IPS-NIHi11 (cell line): Measurements from ENCODE around the gene EML6.

Source experiments
- DNase-seq: peaks from one replicate; pipeline ENCODE4 v3.0.0; 2012; ENCODE audit warnings: mixed read lengths, low spot score

The EML6 gene

GRCh38 chr2:54912893-54913292, 189.4 kb downstream of the EML6 start:
- no peak for DNase-seq

DNA sequence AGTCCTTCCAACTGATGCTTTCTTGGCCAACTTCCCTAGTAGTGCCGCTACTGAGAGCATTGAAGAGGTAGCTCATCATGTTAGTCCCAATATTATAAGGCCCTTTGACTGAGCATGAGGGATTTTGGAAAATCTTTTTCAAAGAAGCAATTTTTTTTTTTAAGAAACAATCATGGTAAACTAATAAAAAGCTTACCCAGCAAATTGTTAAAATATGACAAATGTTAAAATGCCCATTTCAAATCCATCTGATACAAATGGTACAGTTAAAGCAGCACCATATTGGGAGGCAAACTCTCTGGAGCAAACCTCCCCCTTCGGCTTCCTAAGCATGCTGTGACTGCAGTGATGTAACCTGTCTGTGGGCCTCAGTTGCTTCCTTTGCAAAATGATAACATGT, 191.2 kb downstream of the EML6 start:
- DNase-seq, result no peak

GRCh38 chr2:54915101-54915500, 191.6 kb downstream of the EML6 start:
- DNase-seq, result no peak

GRCh38 chr2:54916637-54917036, 193.2 kb downstream of the EML6 start:
- no peak for DNase-seq

GRCh38 chr2:54918647-54919280, 195.3 kb downstream of the EML6 start:
- DNase-seq, result no peak

DNA sequence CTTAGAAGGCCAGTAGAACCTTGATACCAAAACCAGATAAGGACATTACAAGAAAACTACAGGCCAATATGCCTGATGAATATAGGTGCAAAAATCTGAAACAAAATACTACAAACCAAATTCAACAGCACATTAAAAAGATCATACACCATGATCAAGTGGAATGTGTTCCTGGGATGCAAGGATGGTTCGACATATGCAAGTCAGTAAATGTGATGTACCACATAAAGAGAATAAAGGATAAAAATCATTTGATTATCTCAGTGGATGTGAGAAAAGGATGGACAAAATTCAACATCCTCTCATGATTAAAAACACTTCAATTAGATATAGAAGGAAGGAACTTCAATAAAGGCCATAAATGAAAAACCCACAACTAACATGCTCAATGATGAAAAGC, 197.2 kb downstream of the EML6 start:
- no peak for DNase-seq

- no peak for DNase-seq
Observed at GRCh38 chr2:54924121-54924520, 200.7 kb downstream of the EML6 start.

GRCh38 chr2:54925022-54925421, 201.6 kb downstream of the EML6 start:
- no peak for DNase-seq

DNA sequence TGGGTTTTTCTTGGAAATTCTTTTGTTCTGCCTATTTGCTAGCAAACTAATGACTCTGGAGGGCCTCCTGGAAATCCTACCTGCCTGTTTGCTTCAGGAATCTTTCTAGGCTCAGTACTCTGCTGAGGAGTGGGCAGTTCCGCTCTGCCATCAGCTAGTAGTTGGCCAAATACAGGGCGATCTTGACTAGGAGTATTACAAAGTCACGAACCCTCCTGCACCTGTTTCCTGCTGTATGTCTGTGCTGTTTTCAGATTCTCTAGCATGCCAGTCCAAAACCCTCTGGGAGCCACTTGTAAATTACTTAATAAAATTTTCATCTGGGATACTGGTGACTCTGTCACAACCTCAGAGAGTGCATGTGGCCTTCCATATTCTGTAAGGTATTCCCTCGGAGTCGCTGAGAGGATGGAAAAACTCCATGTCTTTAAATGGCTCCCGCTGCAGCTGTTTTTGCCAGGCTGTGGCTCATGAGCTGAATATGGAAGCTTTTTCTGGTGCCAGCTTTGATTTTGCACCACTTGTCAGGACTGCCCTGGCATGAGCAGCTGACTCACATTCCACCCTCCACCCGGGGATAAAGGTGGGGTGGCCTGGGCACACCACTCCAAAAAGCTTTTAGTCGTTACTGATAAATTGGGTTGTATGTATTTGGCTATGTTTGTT, 203.8 kb downstream of the EML6 start:
- DNase-seq, result no peak

GRCh38 chr2:54927751-54928615, 204.5 kb downstream of the EML6 start:
- DNase-seq, result no peak

GRCh38 chr2:54928719-54929118, 205.3 kb downstream of the EML6 start:
- no peak for DNase-seq

DNA sequence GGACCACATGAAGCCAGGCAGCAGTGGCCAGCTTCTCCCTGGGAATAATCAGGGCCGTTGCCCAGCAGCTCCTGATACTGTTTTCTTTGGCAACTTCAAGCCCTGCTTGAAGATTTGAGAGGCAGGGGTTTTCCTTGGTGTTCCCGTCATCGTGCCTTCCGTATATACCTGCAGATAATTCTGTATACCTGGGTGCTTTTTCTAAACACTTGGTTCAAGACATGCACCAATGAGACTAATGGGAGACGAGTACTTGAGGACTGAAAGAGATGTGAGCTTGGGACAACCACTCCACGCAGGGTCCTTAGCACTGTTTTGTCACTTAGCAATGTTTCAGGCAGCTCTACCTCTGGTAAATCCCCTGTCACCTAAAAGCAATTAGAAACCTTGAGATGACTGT, 208.0 kb downstream of the EML6 start:
- DNase-seq, result no peak

DNA sequence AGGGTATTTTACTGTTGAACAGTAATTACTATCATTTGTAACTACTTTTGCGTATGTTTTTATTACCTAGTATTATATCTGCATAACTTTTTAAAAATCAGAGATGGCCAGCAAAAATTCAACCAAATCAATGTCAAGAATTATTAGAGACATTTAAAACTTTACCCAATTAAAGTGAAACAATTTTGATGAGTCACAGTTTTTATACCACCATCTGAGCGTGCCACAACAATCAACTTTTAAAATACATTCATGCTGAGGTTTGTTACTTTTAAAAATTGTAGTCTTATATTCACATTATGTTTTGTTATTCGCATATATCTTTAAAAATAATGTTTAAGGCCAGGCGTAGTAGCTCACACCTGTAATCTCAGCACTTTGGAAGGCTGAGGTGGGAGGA, 211.9 kb downstream of the EML6 start:
- DNase-seq, result no peak

DNA sequence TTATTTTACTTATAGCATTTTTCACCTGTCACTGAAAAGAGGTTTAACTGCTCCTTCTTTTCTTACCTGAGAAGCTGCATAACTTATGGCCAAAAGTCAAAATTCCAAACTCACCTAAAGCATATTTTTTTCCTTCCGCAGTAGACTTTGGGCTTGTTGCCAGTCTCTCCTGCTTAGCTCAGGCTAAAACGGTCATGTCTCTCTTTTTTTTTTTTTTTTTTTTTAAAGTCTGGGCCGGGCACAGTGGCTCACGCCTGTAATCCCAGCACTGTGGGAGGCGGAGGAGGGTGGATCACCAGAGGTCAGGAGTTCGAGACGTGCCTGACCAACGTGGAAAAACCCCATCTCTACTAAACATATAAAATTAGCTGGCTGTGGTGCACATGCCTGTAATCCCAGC, 213.3 kb downstream of the EML6 start:
- no peak for DNase-seq

GRCh38 chr2:54939446-54940118, 216.1 kb downstream of the EML6 start:
- no peak for DNase-seq

DNA sequence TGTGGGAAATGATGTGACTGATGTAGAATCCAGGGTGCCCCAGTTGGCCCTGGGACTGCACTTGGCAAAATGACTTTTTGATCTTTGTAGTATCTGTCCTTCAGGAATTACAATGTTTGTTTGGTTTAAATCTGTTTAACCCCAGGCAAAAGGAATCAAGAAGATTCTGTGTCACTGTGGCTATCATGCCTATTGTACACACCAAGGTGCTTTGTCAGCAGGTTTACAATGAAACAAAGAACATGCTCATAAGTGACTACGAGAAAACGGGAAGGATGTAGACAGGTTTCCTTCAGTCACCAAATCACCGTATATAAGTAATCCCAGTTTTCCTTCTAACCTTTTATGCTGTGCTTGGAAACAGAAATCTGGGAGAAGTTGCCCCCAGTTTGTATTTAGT, 217.3 kb downstream of the EML6 start:
- DNase-seq, result no peak

DNA sequence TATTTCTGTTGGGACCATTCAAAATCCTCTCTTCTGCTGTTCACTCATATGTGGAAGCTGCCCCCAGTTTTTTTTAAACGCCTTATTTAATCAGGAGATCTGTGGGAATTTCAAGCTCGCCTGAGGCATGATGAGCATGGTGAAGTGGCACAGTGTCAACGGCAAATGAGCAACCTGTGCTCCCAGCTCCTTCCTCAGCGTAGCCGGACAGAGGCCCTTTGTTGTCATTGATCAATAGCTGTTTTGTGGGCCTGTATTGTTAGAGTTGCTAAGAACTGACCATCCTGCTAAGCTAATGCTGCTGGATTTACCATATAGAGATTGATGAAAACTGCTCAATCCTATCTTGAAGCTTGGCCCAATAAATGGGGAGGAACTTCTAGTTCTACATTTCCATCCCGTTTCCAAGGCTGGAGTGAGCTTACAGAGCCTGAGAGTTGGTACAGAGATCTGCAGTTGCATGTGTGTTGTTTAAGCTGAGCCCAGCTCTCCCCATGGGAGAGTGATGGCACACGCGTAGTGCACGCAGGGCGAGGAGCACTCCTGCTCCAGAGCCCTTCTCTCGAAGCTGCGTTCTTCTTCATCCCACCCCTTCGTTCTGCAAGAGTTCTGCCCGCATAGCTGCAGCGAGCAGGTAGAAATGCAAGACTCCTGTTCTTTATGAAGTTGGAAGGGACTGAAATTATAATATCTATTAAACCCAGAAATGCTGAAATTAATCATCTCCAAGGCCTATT, 218.0 kb downstream of the EML6 start:
- DNase-seq, result no peak

DNA sequence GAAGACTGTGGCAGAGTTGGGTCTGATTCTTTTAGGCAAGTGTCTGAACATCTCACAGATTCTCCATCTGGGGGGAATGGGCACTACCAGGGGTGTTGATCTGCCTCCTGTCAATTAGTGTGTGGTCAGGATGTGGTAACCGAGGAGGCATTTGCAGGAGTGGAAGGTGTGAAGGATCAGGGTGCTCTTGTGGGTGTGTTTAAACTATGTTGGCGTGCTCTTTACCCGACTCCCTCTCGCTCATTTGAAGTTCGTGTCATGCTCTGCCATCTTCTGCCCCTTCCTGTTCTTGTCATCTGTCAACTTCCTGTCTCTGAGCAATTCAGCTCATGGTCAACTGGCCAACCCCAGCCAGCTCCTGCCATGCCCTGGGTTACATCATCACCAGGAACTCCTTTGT, 218.9 kb downstream of the EML6 start:
- no peak for DNase-seq

DNA sequence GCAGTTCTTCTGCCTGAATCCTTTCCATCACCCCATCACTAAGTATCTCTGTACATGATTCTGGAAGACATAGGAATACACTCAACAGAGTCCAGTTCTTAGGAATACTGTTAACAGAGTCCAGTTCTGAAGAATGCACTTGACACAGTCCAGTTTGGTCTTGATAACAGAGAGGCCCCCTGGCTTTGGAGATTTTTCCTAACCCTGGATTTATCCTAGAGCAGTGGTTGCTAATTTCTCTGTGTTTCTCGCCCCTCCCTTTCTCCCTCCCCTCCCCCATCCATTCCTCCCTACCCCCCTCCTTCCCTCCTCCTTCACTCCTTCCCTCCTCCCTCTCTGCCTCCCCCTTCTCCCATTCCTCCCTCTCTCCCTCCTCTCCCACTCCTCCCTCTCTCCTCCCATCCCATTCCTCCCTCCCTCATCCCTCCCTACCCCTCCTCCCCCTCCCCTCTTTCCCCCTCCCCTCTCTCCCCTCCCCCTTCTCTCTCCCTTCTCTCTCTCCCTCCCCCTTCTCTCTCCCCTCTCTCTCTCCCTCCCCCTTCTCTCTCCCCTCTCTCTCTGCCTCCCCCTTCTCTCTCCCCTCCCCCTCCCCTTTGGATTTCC, 221.4 kb downstream of the EML6 start:
- DNase-seq, result no peak

DNA sequence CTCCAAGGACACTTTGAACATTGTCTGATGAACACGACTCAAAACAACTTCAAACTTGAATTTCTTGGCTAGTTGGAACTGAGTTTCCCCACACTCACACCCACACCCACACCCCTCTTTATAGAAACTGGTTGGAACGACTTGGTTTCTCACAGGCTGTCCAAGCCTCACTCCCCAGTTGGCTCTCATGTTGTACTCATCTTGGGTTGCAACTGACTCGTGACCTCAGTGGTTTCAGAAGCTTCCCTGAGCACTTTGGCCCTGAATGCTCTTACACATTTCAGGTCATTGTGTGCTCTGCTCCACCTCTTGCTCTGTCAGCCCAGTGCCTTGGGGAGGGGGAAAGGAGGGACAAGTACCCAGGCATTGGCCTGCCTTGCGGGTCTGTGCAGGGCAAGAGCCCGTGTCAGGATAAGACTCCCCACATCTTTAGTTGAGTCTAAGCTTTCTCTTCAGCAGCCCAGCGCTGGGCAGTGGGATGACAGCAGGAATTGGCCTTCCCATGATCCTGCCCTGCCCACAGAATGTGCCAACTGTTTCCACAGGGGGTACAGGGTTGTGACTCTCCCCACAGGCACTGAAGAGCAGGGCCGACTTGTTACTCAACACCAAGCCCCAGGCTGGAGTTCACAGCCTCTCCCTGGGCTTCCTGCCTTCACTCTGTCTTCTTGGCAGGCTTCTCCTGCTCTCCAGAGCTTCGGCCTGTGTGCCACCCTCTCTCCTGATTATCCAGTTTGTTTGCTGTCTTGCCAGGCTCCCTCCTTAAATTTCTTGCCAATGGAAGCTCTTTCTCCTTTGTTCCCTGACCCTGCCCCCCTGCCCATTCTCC, 222.1 kb downstream of the EML6 start:
- no peak for DNase-seq
